MV-4-11 (cell line): ENCODE measurements around the gene NTSR1.

ENCODE experiments used
- DNase-seq: peaks from one replicate; lab custom pipeline; 2025; lab: John Stamatoyannopoulos, UW

The NTSR1 gene

GRCh38 chr20:62693524-62693922 is 15.1 kb upstream of the NTSR1 start:
- no peak for DNase-seq

DNA sequence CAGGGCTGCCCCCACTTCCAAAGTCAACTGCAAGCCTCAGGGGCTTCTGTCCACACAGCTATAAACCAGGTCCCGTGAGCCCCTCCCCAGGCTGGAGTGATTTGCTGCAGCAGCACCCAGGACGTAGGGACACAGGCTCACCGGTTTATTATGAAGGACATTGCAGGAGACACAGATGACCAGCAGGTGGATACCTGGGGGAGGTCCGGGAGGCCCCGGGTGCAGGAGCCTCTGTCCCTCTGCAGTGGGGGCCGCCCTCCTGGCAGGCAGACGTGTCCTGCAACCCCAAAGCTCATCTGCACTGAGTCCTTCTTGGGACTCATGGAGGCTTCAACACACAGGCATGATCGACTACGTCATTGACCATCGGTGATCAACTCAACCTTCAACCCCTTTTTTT is 14.5 kb upstream of the NTSR1 start:
- DNase-seq: no peak

- no peak for DNase-seq
Observed at GRCh38 chr20:62694868-62695267, 13.8 kb upstream of the NTSR1 start.

DNA sequence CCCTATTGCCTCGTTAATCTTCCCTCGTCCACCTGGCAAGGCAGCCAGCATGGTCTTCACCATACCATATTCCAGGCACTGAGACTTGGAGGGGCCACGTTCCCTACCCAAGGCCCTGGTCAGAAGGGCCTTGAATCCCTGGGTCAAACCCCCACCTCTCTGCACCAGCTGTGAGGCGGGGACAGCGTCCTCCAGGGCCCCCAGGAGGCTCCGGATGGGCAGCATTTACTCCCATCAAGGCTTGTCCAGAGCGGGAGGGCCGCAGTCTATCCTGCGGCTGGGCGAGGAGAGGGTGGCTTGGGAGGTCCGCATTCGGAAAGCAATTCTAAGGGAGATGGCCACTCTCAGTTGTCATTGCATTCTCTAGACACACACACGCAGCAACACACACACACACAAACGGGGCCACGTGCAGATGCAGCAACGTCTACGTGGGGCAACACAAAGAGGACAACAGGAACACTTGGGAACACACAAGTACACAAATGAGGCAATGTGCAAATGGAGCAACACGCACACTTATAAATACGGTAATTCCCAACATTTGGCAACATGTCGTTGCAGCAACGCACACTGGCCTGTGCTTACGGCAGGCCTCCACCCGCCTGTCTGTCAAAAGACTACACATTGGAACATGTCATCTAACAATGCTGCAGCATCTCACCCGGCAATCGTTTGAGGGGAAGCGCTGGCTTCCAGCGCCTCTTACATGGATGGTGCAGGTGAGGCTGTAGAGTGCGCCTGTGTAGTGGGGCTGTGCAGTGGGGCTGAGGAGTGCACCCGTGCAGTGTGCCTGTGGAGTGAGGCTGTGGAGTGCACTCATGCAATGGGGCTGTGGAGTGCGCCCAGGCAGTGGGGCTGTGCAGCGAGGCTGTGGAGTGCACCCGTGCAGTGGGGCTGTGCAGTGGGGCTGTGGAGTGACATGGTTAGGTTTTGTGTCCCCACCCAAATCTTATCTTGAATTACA is 12.9 kb upstream of the NTSR1 start:
- DNase-seq: no peak

DNA sequence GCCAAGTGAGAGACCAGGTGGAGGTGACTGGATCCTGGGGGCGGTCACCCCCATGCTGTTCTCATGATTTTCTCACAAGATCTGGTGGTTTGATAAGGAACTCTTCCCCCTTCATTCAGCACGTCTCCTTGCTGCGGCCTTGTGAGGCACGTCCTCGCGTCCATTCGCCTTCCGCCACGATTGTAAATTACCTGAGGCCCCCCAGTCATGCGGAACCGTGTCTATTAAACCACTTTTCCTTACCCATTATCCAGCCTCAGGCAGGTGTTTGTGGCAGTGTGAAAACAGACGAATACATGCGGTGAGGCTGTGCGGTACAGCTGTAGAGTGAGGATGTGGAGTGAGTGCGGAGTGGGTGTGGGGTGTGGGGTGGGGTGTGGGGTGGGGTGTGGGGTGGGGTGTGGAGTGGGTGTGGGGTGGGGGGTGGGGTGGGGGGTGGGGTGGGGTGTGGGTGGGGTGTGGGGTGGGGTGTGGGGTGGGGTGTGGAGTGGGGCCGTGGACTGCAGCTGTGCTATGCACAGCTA is 12.1 kb upstream of the NTSR1 start:
- no peak for DNase-seq

- DNase-seq: peak; percentile 78
Observed at GRCh38 chr20:62696989-62697388, 11.6 kb upstream of the NTSR1 start.

- DNase-seq: no peak
Observed at GRCh38 chr20:62697468-62697912, 11.1 kb upstream of the NTSR1 start.

DNA sequence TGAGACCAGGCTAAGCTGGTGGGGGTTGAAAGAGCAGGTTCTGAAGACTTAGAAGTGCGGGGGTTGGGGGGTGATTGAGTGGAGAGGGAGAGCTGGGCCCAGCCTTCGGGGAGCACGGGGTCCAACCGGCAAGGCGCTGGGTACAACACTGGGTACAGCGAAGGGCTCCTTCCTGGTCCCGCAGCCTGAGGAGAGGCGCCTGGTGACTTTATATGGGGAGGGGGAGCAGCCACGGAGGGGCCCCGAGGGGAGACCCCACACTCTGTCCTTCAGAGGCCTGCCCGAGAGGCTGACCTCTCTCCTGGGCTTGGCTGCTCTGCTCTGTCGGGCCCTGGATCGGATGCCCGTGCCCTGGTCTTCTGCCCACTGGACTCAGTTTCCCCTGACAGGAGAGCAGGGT is 10.4 kb upstream of the NTSR1 start:
- DNase-seq: no peak

- DNase-seq: no peak
Observed at GRCh38 chr20:62699296-62699695, 9.3 kb upstream of the NTSR1 start.

GRCh38 chr20:62699741-62700140 is 8.9 kb upstream of the NTSR1 start:
- no peak for DNase-seq

- no peak for DNase-seq
Observed at GRCh38 chr20:62700261-62700930, 8.2 kb upstream of the NTSR1 start.

- DNase-seq: no peak
Observed at GRCh38 chr20:62701161-62702012, 7.2 kb upstream of the NTSR1 start.

DNA sequence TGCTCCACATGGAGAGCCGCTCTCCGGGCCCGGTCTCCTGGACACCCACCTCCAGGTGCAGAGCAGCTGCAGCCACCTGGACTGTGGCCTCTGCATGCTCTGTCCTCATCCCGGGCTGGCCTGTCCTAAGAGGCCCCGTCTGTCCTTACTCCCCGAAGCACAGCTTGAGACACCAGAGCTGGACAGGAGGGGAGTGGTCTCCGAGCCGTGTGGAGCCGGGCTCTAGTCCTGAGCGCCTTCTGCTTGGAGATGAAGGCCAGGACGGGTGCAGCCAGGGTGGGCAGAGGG is 6.7 kb upstream of the NTSR1 start:
- no peak for DNase-seq

GRCh38 chr20:62702895-62703852 is 5.5 kb upstream of the NTSR1 start:
- DNase-seq: peak; percentile 82

DNA sequence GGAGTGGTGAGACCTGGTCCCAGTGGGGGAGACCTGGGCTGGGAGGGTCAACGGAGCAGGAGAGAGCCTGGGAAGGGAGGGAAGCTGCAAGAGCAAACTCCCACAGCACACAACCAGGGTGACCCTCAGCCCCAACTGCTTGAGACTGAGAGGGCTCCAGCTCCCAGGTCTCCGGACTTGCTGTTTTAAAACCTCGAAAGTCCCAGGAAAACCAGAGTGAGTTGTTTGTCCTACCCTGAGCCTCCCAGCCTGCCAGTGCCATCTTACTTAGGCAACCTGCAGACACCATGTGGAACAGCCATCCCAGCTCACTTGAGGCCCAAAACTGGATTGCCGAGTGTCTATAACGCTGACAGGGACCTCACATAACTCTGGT is 4.8 kb upstream of the NTSR1 start:
- DNase-seq: no peak

GRCh38 chr20:62704341-62704948 is 4.2 kb upstream of the NTSR1 start:
- DNase-seq: peak; percentile 18

DNA sequence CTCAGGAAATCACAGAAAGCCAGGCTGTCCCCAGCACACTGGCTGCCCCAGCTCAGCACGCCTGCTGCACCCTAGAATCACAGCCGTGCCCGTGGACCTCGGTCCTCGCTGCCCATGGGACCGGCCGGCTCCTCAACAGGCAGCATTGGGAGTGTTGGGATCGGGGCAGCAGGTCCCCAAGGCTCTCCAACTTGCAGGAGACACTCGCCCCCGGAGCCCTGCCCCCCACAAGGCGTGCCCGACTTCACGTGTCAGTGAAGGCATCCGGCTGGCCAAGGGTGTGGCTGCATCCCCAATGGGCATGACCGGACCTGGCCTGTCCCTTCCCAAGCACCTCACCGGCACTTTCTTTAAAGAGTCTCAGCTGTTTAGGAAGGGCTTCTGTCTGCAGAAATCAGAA is 3.0 kb upstream of the NTSR1 start:
- DNase-seq: no peak

- no peak for DNase-seq
Observed at GRCh38 chr20:62706344-62706743, 2.3 kb upstream of the NTSR1 start.

- no peak for DNase-seq
Observed at GRCh38 chr20:62706857-62707256, 1.8 kb upstream of the NTSR1 start.

GRCh38 chr20:62707276-62707920 is 1.2 kb upstream of the NTSR1 start:
- DNase-seq: no peak
